GM12891 (cell line): ENCODE results near the gene MAP3K20.
"Not testable (repeated sequence)": the region's sequence is repeated elsewhere in the genome, so short reads cannot be mapped to it uniquely, and the experiment has no call there.

ENCODE experiments used
- DNase-seq: peaks from one replicate; pipeline ENCODE4 v3.0.0; 2011; ENCODE audit warnings: low spot score; ENCODE audit not compliant: insufficient read length
- FAIRE-seq: peaks from 2 replicates; lab custom pipeline; 2011; peaks lifted over from hg19 to GRCh38; lab: Jason Lieb, UNC
- PAX5 ChIP-seq: IDR thresholded peaks from 2 replicates; pipeline ENCODE4 v1.6.1; 2011; ENCODE audit warnings: low read length, moderate library complexity, mild to moderate bottlenecking; ENCODE audit not compliant: insufficient read depth, severe bottlenecking
- POLR2A ChIP-seq: IDR thresholded peaks from 2 replicates; pipeline ENCODE4 v1.6.1; 2011; ENCODE audit warnings: low read depth, low read length, control low read depth
- POLR2AphosphoS5 ChIP-seq: IDR thresholded peaks from 2 replicates; pipeline ENCODE4 v1.6.1; 2011; ENCODE audit warnings: low read depth, low read length, control low read depth
- POU2F2 ChIP-seq: IDR thresholded peaks from 2 replicates; pipeline ENCODE4 v1.6.1; 2011; ENCODE audit warnings: low read depth, mild to moderate bottlenecking, control low read depth, low read length, moderate library complexity
- SPI1 ChIP-seq: IDR thresholded peaks from 2 replicates; pipeline ENCODE4 v1.6.1; 2011; ENCODE audit warnings: low read depth, low read length, control low read depth
- TAF1 ChIP-seq: IDR thresholded peaks from 2 replicates; pipeline ENCODE4 v1.6.1; 2011; ENCODE audit warnings: low read depth, low read length, control low read depth

Gene MAP3K20

DNA sequence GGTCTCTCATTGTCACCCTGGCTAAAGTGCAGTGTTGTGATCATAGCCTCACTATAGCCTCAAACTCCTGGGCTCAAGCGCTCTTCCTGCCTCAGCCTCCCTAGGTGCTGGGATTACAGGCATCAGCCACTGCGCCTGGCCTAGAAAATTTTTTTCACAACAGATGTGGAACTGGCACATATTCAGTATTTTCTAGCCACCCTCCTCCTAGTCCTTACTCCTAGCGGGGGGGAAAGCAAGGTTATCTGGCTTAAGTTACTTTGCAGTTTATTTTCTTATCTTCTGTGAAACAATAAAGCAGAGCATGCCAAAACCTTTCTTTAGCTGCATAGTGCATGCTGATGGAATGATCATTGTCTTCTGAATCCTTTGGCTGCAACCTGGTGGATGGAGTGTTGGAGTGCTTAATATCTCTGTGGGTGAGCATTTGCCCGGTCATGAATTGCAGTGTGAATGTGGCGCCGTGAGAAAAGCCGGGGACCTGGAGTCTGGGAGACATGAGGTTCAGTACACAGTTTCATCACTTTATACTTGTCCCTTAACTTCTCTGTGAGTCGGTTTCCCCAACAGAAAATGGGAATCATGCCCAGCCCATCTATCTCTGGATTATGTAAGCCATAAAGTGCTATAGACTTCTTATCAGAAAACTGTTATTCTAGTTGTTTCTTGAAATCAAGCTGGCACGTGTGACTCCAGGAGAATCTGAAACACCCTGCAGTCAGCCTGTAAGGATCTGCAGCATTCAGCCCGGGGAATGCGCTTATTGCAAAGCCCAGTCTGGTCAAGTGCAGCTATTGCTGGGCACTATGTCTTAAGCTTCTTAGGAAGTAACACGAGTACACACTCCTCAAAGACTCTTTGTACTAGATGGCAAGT is 38.2 kb upstream of the MAP3K20 start:
- no peak for FAIRE-seq
- TF ChIP-seq POLR2A (no peak), TAF1 (no peak), POLR2AphosphoS5 (no peak), SPI1 (no peak), POU2F2 (no peak), PAX5 (no peak)
- no peak for DNase-seq

DNA sequence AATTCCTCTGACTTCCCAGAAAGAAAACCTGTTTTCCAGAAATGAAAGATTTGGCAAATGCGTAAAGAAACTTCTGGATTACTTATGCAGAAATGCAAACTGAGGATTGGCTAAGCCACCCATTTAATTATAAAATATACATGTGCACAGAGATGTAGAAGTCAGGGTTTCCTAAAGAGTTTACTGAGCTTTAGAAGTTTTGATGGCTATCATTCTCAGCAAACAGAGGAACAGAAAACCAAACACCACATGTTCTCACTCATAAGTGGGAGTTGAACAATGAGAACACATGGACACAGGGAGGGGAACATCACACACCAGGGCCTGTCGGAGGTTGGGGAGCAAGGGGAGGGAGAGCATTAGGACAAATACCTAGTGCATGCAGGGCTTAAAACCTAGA is 37.4 kb upstream of the MAP3K20 start:
- not testable (repeated sequence) for DNase-seq, FAIRE-seq

GRCh38 chr2:173040729-173041128 is 34.9 kb upstream of the MAP3K20 start:
- DNase-seq (no peak), FAIRE-seq (no peak)
- TF ChIP-seq POU2F2 = no peak
- no peak for TF ChIP-seq TAF1
- TF ChIP-seq PAX5 = no peak
- no peak for TF ChIP-seq POLR2AphosphoS5
- no peak for TF ChIP-seq SPI1
- no peak for TF ChIP-seq POLR2A

DNA sequence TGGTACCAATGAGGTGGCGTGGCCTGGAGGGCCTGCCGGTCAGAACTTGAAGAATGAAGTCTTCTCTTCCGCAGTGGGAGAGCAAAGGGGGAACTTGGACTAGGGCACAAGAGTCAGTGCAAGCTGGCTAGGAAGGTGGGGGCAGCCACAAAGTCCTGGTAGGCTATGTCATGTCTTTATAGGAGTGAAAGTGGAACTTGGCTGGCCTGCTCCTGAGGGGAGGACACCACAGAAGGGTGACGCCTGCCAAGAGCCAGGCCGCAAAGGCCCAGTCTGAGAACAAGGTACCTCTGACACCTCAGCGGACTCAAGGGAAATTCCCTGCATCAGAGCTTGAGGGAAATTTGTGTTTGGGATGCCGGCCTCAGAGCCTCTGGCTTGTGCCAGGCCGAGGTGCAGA is 32.2 kb upstream of the MAP3K20 start:
- TF ChIP-seq TAF1 (no peak), POLR2AphosphoS5 (no peak), POU2F2 (no peak), SPI1 (no peak), POLR2A (no peak), PAX5 (no peak)
- DNase-seq (no peak), FAIRE-seq (no peak)

DNA sequence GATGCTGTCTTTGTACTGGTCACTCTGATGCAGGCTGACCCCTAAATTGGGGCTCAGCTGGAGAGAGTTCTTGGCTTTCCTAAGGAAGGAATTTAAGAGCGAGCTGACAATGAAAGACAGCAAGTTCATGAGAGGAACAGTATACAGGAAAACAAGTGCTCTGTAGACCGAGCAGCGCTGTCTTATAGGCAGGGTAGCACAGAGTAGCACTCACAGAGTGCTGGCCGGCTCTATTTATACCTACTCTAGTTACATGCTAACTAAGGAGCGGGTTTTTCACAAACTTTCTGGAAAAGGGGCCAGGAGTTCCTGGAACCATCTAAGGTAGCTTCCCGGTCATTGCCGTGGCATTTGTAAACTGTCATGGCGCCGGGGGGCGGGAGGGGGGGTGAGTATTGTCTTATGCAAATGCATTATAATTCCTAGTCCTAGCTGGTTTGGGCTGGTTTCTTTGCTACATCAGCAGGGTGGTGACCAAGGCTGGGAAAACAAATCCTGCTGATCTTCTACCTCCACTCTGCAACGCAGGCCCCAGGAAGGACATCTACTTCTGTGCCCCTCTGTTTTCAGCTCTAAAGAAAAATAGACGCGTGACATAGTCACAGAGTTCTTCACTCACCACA is 31.6 kb upstream of the MAP3K20 start:
- TF ChIP-seq POLR2AphosphoS5 (no peak), POLR2A (no peak), SPI1 (no peak), PAX5 (no peak), TAF1 (no peak), POU2F2 (no peak)
- DNase-seq (no peak), FAIRE-seq (no peak)

DNA sequence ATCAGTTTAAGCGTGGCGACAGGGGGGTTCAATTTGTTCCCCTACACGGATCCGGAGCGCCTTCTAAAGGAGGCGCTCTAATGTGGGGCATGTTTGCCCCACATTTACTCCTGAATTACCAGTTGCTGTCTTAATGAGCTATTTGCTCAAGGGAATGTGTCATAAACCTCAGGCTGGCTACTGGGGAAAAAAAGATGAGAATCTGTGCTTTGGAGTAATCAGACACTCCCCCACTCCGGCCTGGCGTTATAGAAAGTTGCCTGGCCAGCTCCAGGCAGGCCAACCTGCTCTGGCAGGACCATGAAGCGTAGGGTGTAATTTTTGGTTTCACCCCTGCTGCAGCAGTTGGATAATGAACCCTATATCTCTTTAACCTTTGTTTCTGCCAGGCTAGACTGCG is 31.0 kb upstream of the MAP3K20 start:
- FAIRE-seq (no peak), DNase-seq (no peak)
- TF ChIP-seq SPI1 (no peak), POU2F2 (no peak), TAF1 (no peak), PAX5 (no peak), POLR2A (no peak), POLR2AphosphoS5 (no peak)

- DNase-seq = no peak
- FAIRE-seq = no peak
- TF ChIP-seq POLR2AphosphoS5 = no peak
- TF ChIP-seq PAX5 = no peak
- no peak for TF ChIP-seq POLR2A
- no peak for TF ChIP-seq TAF1
- TF ChIP-seq SPI1 = no peak
- no peak for TF ChIP-seq POU2F2
Measured at GRCh38 chr2:173045181-173045580, 30.5 kb upstream of the MAP3K20 start.

DNA sequence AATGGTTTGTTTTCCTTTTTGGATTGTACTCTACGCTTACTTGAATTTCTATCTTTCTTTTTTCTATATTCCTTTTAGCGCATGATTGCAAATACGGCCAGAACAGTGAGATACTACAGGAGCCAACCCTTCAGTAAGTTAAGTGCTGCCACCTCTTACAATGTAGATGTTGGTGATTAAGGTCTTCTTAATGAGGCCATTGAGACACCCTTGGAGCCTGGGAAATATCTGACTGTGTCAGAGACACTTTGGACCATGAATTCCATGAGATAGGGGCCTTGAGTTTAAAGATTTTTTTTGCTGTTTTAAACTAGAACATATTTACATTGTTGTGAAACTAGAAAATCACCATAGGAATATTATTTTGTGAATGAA is 27.1 kb upstream of the MAP3K20 start:
- TF ChIP-seq PAX5 (no peak), POLR2AphosphoS5 (no peak), POLR2A (no peak), SPI1 (no peak), POU2F2 (no peak), TAF1 (no peak)
- FAIRE-seq (no peak), DNase-seq (no peak)

GRCh38 chr2:173048897-173049661 is 26.6 kb upstream of the MAP3K20 start:
- TF ChIP-seq PAX5 = no peak
- no peak for TF ChIP-seq POU2F2
- no peak for TF ChIP-seq SPI1
- no peak for TF ChIP-seq POLR2A
- FAIRE-seq (no peak), DNase-seq (no peak)
